ENCODE measurements around the gene ARSI.
A peak's percentile ranks its signal among the peaks of the same experiment; 100 is the strongest.

The ARSI gene

DNA sequence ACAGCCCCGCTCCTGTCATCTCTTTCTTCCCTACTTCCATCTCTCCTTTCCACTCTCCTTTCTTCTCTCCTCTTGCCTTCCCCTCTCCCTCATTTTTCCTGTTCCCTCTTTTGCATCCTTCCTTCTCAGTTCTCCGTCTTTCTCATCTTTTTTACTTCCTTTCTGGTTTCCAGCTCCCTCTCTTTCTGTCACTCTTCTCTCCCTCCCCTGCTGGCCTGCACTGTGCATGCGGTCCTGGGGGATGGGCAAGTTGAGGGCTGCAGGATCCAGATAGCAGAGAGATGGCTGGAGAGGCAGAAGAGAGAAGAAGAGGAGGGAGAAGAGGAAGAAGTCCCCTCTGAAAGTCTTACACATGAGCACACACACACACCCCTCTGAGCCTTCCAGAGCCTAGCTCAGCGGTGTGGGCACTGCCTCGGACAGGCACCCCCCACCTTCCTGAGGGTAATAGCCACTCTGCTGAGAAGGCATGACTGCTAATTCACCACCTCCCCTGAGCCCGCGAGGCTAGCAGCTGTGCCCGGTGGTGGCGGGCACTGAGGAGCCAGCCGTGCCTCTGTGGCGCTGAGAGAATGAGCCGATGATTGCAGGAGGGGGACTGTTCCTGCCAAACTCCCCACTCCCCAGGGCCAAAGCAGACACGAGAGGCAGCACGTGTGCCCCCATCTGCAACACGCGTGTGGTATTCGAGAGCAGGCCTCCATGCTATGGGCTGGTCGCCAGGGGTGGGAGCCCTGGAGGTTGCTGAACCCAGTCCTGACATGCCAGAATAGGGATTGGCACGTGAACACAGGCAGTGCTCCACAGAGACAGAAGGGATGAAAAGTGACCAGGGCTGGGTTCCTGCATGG lies 9.4 kb downstream of the ARSI start:
- no peak for DNase-seq (ENCODE audit: low read depth, low spot score)

DNA sequence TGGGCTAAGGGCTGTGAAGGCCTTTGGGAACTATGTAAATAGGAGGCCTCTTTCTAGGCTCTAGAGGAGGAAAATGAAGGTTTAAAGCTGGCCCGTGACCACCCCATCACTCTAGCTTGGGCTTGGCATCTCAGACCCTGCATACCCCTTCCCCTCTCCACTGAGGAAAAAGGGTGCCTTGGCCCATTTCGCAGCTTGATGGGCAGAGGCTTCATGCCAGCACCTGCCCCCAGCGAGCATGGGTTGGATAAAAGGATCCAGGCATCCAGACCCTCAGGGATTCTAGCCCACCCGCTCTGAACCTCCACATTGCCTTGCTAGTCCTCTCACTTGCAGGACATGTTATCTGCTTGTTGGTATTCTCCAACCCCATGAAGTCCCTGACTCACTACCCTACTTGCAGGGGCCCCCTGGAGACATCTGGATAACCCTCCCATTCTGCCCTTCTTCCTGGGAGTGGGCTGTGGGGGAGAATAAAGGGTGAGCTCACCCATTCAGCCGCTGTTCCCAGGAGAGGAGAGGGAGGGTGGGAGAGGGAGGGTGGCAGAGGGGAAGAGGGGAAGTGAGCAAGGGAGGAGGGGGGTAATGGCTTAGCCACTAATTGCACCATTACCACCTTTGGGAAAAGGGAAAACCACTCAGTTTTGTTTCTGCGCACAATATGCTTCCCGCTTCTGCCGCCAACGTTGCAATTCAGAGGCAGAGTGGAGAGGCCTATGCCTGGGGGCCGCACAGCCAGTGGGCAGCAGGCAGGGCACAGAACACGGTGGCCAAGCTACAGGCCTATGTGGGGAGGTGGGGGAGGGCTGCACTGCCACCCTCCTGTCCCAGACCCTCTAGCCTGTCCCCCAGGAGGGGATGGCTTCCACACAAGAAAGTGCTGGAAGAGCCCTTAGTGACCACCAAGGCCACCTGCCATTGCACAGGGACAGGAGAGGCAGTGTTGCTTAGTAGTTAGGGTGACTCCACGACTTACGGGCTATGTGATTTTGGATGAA lies 11.0 kb downstream of the ARSI start:
- DNase-seq (ENCODE audit: low read depth, low spot score), result no peak

DNA sequence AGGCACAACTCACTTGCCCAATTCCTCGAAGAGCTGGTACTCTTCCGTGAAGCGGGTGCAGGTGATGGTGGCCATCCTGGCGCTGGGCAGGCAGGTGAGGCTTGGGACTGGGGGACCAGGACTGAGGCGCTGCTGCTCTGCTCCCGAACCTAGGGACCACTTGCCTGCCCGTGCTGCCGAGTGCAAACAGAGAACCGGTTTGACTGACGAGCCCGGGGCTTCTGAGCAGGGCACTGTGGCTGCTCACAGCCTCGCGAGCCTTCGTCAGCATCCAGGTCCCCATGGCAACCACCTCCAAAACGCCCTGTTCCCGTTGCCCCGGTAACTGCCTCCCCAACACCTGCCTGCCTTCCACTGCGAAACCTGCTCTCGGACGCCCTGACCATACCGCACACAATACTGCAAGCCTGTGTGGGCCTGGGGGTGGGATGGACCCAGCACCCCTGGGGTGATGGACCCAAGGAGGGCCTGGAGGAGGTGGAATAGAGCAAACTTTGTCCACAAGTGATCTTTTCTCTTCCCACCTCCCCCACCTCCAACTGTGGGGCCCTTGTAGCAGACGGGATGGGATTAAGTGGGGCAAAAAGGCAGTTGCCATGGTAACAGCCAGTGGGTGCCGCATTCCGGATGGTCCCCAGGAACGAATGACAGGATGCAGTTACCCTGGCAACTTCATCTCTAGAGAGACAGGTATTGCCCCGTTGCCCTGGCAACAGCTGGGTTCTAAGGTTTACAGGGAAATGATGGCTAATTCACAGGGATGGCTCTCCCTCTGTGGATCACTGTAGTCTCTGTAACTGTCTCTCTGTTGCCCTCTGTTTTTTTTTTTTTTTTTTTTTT lies 12.9 kb downstream of the ARSI start, which contains the start of gene CAMK2A:
CAMK2A (minus strand) TSS at position 223 of the 840 bp plus-strand sequence; CDS start at position 75, 148 bp downstream.
- DNase-seq (ENCODE audit: low read depth, low spot score), result no peak

DNA sequence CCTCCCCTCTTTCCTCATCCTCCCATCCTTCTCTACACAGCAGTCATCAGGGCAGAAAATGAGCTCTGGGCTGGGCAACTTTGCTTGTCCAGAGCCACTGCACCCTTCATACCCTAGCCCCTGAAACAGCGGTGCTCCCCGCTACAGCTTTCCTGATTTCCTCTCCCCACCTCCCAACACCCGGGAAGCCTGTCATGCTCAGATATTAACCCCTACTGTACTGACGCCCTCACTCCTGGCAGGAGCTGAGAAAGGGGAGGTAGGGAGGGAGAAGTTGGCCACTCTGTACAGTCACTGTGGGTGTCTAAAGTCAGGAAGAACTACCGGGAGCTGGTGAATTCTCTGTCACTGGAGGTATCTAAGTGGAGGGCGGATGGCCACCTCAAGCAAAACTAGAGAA lies 13.9 kb downstream of the ARSI start:
- DNase-seq (ENCODE audit: low read depth, low spot score), result no peak

DNA sequence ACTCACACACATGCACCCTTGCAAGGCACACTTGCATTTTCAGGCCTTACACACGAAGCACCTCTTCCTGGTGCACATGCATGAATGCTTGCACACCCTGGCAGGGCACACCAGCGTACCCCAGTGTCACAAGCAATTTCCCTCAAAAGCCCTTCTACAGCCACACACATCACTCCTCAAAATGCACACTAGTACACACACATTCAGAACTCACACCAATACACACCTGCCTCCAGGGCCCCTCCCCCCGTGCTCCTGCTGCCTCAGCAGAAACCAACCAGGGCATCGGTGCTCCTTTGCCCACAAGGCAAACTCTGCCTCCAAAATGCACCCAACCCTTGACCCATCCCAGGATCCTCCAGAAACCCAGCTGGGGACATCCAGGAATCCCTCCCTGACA lies 14.3 kb downstream of the ARSI start:
- no peak for DNase-seq (ENCODE audit: low read depth, low spot score)

DNA sequence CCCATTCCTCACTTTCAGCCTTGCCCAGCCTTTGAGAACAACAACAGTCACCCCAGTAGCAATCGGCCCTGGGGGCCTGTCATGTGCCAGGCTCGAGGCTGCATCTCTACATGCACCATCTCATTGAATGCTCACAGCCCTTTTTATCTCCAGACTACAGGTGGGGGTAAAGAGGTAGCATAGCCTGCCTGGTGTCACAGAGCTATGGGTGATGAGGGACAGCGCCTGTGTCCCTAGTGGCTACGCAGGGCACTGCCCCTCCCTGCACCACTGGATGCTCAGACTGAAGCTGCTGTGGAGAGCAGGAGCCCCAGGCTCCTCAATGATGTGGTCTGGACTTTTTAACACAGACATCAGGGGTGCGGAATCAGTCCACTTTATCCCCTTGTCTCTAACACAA lies 15.9 kb downstream of the ARSI start:
- DNase-seq (ENCODE audit: low read depth, low spot score), result peak; percentile 40

DNA sequence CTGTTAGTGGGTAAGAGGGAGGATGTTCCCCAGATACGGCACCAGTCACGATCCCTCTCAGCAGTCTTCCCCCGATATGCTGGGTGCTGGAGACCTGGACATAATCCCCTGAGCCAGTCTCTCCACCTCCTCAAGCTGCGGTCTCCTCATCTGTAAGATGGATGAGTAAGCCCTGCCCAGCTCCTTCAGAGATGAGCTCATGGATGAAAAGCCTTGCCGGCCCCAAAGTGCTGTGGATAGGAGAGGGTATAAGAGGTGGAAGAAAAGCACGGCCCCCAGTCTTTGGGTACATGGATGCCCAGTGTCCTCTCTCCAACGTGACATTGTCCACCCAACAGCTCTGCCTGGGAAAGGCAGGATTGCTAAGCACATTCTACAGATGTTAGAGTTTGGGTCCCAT lies 17.6 kb downstream of the ARSI start:
- DNase-seq (ENCODE audit: low read depth, low spot score), result no peak

DNA sequence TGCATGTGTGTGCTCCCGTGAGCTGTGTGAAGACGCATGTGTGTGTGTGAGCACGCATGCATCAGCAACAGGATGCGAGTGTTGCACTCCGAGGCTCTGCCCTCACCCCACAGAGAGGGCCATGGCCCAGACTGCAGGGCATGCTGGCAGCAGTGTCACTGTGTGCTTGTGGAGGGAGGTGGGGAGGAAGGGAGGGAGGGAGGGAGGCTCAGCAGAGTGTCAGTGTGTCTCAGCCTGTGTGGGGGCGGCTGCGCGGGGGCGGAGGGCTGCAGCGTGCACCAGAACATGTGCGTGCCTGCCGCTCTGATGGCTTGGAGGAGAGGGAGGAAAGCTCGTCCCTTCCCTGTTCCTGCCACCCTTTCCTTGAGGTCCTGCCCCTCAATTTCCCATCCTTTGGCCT lies 18.4 kb downstream of the ARSI start:
- no peak for DNase-seq (ENCODE audit: low read depth, low spot score)

DNA sequence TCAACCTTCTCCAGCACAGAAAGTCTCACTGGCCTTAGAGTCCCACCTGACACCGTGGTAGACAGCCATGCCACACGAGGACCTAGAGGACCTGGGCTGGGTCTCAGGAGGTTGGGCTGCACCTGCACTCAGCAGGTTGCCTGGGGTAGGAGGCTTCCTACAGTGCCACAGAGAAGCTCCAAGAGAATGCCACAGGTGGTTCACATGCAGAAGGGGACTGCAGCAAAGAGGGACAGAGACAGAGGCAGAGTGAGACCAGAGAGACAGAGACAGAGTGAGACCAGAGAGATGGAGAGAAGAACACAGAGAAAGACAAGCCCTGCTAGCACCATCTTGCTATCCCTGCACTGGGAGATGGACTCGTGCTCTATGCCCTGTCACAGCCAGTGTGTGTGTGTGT lies 18.8 kb downstream of the ARSI start:
- DNase-seq (ENCODE audit: low read depth, low spot score), result no peak

DNA sequence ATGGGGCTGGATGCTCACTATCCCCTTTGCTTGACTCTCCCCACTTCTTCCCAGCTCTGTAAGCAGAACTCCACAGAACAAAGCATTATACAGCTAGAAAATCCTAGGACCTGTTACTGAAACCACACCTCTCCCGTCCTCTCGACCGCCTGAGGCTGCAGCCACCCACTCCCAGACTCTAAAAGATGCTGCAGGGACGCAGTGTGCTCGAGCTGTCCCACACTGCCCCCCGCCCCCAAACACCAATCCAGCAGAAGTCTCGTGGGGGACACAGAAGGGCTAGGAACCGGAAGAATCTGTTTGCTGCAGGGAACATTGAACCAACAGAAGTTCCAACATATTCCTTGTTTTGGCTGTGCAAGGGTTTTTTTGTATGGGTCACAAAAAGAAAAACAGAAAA lies 20.7 kb downstream of the ARSI start:
- no peak for DNase-seq (ENCODE audit: low read depth, low spot score)

DNA sequence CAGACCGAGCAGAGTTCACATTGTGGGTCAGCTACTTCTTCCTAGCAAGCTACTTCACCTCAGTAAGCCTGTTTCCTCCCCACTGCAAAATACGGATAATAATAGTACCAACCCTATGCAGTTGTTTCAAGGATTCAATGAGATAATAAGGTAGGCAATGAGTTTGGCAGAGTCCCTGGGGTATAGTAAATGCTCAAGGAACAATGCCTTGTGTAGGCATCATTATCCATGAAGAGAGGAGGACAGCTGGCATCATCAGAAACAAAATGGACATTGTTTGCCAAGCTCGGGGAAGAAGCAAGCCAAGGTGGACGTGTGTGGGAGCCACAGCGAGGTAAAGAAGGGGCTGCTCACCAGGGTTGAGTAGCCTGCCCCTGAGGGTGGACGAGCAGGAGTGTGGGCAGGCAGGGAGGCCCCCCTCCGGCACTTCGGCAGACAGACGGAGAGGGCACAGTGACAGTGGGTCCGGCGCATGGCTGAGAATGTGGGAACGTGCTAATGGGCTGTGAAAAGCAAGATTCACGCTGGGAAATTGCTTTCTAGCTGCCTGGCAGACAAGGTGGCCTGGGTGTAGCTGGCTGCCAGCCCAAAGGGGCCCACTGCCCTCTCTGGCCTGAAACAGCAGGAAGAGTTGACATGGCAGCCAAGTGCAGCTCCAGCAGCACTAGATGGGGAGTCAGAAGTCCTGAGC lies 23.2 kb downstream of the ARSI start:
- no peak for DNase-seq (ENCODE audit: low read depth, low spot score)

DNA sequence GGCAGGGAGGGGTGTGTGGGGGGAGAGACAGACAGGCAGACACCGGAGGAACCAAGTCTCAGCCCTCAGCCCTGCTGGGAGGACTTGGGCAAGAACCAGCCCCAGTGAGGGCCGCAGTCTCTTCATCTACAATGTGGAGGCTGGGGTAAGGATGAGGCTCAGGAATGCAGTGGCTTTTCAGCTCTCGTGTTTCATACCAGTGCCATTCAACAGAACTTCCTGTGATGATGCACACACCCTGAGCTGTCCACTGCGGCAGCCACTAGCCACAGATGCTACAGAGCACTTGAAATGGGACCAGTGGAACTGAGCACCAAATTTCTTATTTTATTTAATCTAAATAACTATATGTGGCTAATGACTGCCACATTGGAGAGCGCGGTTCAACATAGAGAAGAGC lies 23.8 kb downstream of the ARSI start:
- DNase-seq (ENCODE audit: low read depth, low spot score), result no peak

DNA sequence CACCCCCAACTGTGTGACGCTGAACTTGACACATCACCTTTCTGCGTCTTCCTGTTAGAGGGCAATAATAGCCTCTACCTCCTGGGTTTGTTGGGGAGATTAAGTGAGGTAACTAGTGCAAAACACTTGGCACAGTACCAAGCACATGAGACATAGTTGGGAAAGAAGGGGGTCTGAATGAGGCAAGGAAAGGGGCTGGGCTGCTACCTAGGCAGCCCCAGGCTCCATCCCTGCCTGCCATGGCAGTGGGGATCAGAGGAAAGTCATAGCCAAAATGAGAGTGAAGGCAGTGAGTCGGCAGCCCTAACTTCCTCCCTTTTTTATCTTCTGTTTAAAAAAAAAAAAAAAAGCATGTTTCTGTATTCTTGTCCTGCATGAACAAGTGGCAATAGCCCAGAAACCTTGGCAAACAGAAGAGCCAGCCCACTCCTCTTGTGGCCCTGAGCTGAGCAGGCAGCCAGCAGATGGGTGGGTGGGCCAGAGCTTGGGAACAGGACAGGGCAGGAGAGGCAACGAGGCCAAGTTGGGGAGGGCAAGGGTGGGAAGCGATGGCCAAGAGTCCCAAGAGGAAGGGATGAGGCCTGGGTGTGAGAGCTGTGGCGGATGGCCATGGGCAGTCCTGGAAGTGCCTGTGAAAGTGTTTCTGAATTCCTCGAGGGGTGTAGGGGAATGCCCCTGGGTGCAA lies 24.5 kb downstream of the ARSI start:
- DNase-seq (ENCODE audit: low read depth, low spot score), result no peak

DNA sequence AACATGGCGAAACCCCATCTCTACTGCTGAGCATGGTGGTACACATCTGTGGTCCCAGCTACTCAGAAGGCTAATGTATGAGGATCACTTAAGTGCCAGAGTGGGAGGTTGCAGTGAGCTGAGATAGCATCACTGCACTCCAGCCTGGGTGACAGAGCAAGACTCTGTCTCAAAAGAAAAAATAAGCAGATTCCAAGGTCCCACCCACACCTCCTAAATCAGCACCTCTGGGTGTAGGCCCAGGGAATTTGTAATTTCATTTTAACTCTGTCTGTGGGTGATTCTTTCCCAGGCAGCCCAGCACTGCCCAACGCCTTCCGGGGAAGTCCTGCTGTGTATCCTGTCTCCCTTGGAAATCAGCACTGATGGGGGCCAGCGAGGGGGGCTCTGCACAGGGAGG lies 25.7 kb downstream of the ARSI start:
- no peak for DNase-seq (ENCODE audit: low read depth, low spot score)

DNA sequence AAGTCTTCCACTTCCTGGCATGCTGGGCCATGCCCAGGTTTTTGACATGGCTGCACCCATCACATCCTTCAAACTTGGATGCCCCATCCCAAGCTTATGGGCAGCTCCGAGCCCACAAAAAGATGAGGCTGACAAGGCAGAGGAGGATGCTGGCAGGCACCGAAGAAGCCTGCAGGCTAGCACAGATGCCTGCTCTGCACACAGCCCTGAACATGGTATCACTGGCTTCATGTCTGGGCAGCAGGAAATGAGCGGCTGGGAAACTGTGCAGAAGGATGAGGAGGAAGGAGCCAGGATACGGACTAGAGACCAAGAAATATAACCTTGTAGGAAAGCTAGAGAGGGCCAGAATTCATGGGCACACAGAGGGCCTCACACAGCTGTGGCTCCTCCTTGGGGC lies 27.9 kb downstream of the ARSI start:
- DNase-seq (ENCODE audit: low read depth, low spot score), result no peak

DNA sequence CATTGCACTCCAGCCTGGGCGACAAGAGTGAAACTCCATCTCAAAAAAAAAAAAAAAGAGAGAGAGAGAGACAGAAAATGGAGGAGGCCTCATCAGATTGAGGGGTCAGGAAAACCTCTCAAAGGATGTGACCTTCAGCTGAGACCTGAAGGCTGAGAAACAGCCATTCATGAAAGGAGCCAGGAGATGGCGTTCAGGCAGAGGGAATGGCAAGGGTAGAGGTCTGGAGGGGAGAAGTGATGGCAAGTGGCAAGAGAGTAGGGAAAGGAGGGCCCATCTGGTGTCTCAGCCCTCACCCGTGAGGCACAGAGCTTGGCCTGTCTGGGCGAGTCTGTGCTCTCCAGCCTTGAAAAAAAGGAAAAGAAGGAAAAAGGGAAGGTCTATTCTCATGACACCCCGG lies 30.2 kb downstream of the ARSI start:
- DNase-seq (ENCODE audit: low read depth, low spot score), result peak; percentile 35

DNA sequence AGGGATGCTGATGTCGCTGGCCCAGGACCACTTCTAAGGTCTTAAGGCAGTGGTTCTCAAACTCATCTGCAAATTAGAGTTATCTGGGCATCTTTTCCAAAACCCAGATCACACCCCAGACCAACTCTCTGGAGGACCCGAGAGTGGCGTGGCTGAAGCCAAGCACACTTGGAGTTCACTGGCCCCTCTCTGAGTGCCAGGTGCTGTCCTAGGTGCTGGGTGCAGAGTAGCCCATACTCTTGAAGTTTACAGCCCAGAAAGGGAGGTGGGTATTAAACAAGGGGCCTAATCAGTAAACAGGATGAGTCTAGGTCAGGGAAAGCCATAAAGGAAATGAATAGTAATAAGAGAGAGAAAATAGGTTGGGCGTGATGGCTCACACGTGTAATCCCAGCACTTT lies 30.8 kb downstream of the ARSI start:
- DNase-seq (ENCODE audit: low read depth, low spot score), result no peak

DNA sequence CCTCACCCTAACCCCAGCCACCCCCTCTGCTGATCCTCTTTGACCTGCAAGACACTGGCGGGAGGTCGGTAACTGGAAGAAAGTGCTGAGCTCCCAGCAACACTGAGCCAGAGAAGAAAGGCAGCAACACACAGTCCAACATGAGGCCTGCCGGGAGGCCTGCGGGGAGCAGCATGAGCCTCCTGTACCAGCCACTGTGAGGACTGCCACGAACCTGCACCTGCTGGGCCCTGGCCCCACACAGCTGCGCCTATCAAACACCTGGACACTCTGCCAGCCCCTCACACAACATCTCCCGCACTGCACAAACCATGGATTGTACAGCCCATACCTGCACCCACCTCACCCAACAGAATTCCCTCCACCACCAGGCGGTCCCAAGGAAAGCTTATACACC lies 31.4 kb downstream of the ARSI start:
- no peak for DNase-seq (ENCODE audit: low read depth, low spot score)

DNA sequence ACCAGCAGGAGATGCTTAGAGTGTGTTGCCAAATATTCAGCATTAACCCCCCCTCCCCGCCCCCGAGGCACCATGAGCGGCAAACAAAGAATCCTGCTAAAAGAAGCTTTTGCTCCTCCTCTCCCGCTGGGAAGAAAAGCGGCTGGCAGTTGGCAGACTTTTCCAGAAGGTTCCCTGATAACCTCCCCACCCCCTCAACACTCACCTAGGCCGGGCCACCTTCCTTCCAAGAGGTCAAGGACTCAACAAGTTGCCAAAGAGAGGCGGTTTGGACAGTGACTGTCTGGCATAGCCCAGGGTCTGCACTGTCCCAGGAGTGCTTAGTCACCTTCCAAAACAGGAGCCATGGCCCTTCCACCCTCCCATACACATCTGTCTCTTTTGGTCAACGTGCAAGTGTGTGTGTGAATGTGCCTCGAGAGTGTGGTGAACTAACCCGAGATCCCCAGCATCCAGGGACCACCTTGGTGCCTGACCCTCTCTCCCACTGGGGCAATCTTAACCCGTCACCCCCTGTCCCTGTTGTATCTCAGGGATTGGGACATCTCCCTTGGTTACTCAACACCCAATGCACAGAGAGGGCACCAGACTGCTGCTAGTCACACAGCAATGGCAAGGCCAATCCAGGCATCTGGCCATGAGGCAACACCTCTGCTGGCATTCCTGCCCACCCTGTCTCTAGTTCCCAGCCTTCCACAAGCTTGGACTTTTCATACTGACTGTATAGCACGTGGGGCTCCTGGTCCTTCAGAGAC lies 32.0 kb downstream of the ARSI start:
- DNase-seq (ENCODE audit: low read depth, low spot score), result no peak

DNA sequence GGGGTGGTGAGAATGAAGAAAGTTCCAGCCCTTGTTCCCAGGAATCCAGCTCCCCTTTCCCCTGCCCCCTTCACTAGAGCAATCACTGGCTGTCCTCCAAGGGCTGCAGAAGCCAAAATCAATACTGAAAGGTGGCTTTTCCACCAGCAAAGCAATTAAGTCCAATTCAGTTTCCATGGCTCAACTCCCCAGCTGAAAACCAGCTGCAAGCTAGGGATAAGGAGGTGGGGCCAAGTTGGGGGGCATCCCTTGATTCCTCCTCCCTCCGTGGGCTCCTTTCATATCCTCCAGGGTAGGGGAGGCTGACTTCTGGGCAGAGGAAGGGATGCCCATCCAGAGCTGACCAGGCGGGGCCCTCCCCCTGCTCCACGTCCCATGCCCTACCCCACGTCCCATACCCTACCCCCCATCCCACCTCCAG lies 35.8 kb downstream of the ARSI start:
- DNase-seq (ENCODE audit: low read depth, low spot score), result no peak
